Parathyroid adenoma (tissue), 2 donors: ENCODE results near the gene KCNH1.

Source experiments
- H2AFZ ChIP-seq: fragments of 300-600 bp; sonication (generic); one replicate; pipeline ENCODE4 v1.7.0; 2017; ENCODE audit warnings: antibody characterized with exemption, mild to moderate bottlenecking
- H3K27ac ChIP-seq: fragments of 300-600 bp; sonication (generic); one replicate; pipeline ENCODE4 v1.7.0; 2017
- H3K27me3 ChIP-seq: fragments of 300-600 bp; sonication (generic); one replicate; pipeline ENCODE4 v1.7.0; 2017; ENCODE audit warnings: low read length; ENCODE audit not compliant: control insufficient read depth, insufficient read depth
- H3K36me3 ChIP-seq: fragments of 300-600 bp; sonication (generic); one replicate; pipeline ENCODE4 v1.7.0; 2017; ENCODE audit warnings: low read length; ENCODE audit not compliant: control insufficient read depth, insufficient read depth
- H3K4me1 ChIP-seq: fragments of 300-600 bp; sonication (generic); one replicate; pipeline ENCODE4 v1.7.0; 2017; ENCODE audit warnings: control low read depth
- H3K4me2 ChIP-seq: fragments of 300-600 bp; sonication (generic); one replicate; pipeline ENCODE4 v1.7.0; 2017; ENCODE audit warnings: low read length
- H3K4me3 ChIP-seq: fragments of 300-600 bp; sonication (generic); one replicate; pipeline ENCODE4 v1.7.0; 2017; ENCODE audit warnings: low read depth, low read length
- H3K79me2 ChIP-seq: fragments of 300-600 bp; sonication (generic); one replicate; pipeline ENCODE4 v1.7.0; 2017; ENCODE audit warnings: control low read depth
- H3K9ac ChIP-seq: fragments of 300-600 bp; sonication (generic); one replicate; pipeline ENCODE4 v1.7.0; 2017; ENCODE audit warnings: mild to moderate bottlenecking
- H3K9me3 ChIP-seq: fragments of 300-600 bp; sonication (generic); one replicate; pipeline ENCODE4 v1.7.0; 2017; ENCODE audit warnings: low read length; ENCODE audit not compliant: control insufficient read depth
- TF ChIP-seq, protein P1 (sequence below): fragments of 300-600 bp; sonication (generic); IDR thresholded peaks from one replicate; pipeline ENCODE4 v1.7.0; 2017; ENCODE audit warnings: antibody characterized with exemption, mild to moderate bottlenecking
- donor health status: primary hyperparathyroidism.

Gene KCNH1

DNA sequence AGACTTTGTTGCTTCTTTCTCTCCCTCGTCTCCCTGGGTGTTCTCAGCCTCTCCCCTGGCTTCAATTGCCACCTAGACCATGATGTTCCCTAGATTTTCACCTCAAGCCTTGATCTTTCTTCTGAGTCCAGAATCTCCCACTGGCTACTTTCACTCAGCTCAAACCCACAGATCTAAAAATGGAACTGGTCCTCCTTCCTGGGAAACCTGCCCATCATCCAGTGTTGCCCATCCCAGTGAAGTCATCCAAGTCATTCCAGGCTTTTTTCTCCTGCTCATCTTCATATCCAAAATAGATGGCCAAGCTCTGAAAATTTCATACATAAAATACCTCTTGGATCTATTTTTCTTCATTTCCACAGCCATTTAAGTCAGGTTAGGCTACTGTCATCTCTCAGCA is 347.4 kb downstream of the KCNH1 start:
- Histone ChIP-seq H3K9ac (no peak overlapping the region), H3K4me3 (no peak overlapping the region), H3K27ac (no peak overlapping the region), H3K27me3 (no peaks in the 10 kb centered on the region), H3K4me2 (no peak overlapping the region), H3K36me3 (no peaks in the 10 kb centered on the region), H3K4me1 (no peaks in the 10 kb centered on the region), H2AFZ (no peak overlapping the region), H3K79me2 (no peaks in the 10 kb centered on the region), H3K9me3 (no peaks in the 10 kb centered on the region)
- TF ChIP-seq, protein P1, sequence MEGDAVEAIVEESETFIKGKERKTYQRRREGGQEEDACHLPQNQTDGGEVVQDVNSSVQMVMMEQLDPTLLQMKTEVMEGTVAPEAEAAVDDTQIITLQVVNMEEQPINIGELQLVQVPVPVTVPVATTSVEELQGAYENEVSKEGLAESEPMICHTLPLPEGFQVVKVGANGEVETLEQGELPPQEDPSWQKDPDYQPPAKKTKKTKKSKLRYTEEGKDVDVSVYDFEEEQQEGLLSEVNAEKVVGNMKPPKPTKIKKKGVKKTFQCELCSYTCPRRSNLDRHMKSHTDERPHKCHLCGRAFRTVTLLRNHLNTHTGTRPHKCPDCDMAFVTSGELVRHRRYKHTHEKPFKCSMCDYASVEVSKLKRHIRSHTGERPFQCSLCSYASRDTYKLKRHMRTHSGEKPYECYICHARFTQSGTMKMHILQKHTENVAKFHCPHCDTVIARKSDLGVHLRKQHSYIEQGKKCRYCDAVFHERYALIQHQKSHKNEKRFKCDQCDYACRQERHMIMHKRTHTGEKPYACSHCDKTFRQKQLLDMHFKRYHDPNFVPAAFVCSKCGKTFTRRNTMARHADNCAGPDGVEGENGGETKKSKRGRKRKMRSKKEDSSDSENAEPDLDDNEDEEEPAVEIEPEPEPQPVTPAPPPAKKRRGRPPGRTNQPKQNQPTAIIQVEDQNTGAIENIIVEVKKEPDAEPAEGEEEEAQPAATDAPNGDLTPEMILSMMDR = no peak

DNA sequence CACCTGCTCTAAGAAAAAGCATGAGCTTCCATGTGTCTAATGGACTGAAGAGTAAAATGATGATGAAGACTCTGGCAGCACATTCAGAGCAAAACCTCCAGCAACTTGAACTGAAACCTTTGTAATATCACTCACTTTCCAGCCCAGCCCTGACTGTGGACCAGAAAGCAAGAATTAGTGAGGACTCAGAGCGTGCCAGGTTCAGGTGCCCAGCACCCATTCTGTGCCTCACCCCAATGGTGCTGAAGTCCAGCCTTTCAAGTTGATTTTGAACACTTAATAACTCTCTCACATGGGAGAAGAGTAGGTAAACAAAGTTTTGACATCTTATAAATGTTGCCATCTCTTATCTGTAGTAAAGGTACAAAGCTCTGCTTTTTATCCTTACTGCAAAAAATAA is 350.0 kb downstream of the KCNH1 start:
- TF ChIP-seq, protein P1 = no peak
- H3K4me1 ChIP-seq = no peaks in the 10 kb centered on the region
- H2AFZ ChIP-seq = no peak overlapping the region
- no peak overlapping the region for H3K27ac ChIP-seq
- H3K4me3 ChIP-seq = no peak overlapping the region
- no peak overlapping the region for H3K4me2 ChIP-seq
- no peaks in the 10 kb centered on the region for H3K9me3 ChIP-seq
- no peaks in the 10 kb centered on the region for H3K27me3 ChIP-seq
- H3K9ac ChIP-seq = no peak overlapping the region
- H3K36me3 ChIP-seq = no peaks in the 10 kb centered on the region
- no peaks in the 10 kb centered on the region for H3K79me2 ChIP-seq

DNA sequence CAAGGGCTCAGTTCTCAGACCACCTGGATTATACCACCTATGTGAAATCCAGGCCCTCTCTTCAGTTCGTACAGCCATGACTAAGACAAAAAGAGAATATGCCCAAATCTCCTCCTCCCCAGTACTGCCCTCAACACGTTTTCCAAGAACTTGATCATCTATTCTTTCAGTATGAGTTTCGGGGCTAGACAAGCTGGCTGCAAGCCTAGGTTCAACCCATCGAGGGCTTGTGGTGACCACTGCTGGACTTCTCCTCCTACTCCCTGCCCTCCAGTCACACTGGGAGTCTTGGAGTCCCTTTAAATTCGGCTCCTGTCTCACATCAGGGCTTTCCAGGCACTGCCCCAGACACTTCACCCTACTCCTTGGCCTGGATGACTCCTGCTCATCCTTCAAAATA is 352.3 kb downstream of the KCNH1 start:
- TF ChIP-seq, protein P1 = no peak
- H3K27ac ChIP-seq = no peak overlapping the region
- H2AFZ ChIP-seq = no peak overlapping the region
- no peaks in the 10 kb centered on the region for H3K36me3 ChIP-seq
- no peaks in the 10 kb centered on the region for H3K27me3 ChIP-seq
- H3K4me2 ChIP-seq = no peak overlapping the region
- no peak overlapping the region for H3K4me3 ChIP-seq
- no peaks in the 10 kb centered on the region for H3K9me3 ChIP-seq
- H3K4me1 ChIP-seq = no peaks in the 10 kb centered on the region
- H3K79me2 ChIP-seq = no peaks in the 10 kb centered on the region
- no peak overlapping the region for H3K9ac ChIP-seq

- H3K36me3 ChIP-seq = no peaks in the 10 kb centered on the region
- no peaks in the 10 kb centered on the region for H3K4me1 ChIP-seq
- no peak overlapping the region for H2AFZ ChIP-seq
- H3K9ac ChIP-seq = no peak overlapping the region
- no peak overlapping the region for H3K27ac ChIP-seq
- TF ChIP-seq, protein P1 = no peak
- no peaks in the 10 kb centered on the region for H3K79me2 ChIP-seq
- no peaks in the 10 kb centered on the region for H3K9me3 ChIP-seq
- H3K4me3 ChIP-seq = no peak overlapping the region
- no peak overlapping the region for H3K4me2 ChIP-seq
- H3K27me3 ChIP-seq = no peaks in the 10 kb centered on the region
Measured at GRCh38 chr1:210779269-210779668, 354.7 kb downstream of the KCNH1 start.

- H3K4me3 ChIP-seq = no peak overlapping the region
- no peaks in the 10 kb centered on the region for H3K9me3 ChIP-seq
- H3K27me3 ChIP-seq = no peaks in the 10 kb centered on the region
- H3K9ac ChIP-seq = no peak overlapping the region
- TF ChIP-seq, protein P1 = no peak
- no peaks in the 10 kb centered on the region for H3K4me1 ChIP-seq
- H3K36me3 ChIP-seq = no peaks in the 10 kb centered on the region
- no peak overlapping the region for H3K27ac ChIP-seq
- no peaks in the 10 kb centered on the region for H3K79me2 ChIP-seq
- H2AFZ ChIP-seq = no peak overlapping the region
- no peak overlapping the region for H3K4me2 ChIP-seq
Measured at GRCh38 chr1:210777914-210778313, 356.0 kb downstream of the KCNH1 start.
